ENCODE measurements around the gene TMEM14A.
"Not testable (repeated sequence)": the region's sequence is repeated elsewhere in the genome, so short reads cannot be mapped to it uniquely, and the experiment has no call there.

Gene TMEM14A

GRCh38 chr6:52645976-52646375, 24.9 kb upstream of the TMEM14A start:
- H3K4me3 Mint-ChIP-seq: no peak overlapping the region
- no peaks in the 10 kb centered on the region for H3K9me3 Mint-ChIP-seq (ENCODE audit: low read depth)
- H3K36me3 Mint-ChIP-seq: peaks cover 2% of the 10 kb centered on the region
- no peak overlapping the region for H3K27ac Mint-ChIP-seq
- peaks cover 8% of the 10 kb centered on the region for H3K27me3 Mint-ChIP-seq
- H3K4me1 Mint-ChIP-seq (ENCODE audit: low read depth): peaks cover 2% of the 10 kb centered on the region

GRCh38 chr6:52647199-52647598, 23.7 kb upstream of the TMEM14A start:
- H3K4me1 Mint-ChIP-seq (ENCODE audit: low read depth): peaks cover 4% of the 10 kb centered on the region
- H3K27me3 Mint-ChIP-seq: peaks cover 5% of the 10 kb centered on the region
- peaks cover 2% of the 10 kb centered on the region for H3K36me3 Mint-ChIP-seq
- no peaks in the 10 kb centered on the region for H3K9me3 Mint-ChIP-seq (ENCODE audit: low read depth)
- no peak overlapping the region for H3K27ac Mint-ChIP-seq
- H3K4me3 Mint-ChIP-seq: no peak overlapping the region

DNA sequence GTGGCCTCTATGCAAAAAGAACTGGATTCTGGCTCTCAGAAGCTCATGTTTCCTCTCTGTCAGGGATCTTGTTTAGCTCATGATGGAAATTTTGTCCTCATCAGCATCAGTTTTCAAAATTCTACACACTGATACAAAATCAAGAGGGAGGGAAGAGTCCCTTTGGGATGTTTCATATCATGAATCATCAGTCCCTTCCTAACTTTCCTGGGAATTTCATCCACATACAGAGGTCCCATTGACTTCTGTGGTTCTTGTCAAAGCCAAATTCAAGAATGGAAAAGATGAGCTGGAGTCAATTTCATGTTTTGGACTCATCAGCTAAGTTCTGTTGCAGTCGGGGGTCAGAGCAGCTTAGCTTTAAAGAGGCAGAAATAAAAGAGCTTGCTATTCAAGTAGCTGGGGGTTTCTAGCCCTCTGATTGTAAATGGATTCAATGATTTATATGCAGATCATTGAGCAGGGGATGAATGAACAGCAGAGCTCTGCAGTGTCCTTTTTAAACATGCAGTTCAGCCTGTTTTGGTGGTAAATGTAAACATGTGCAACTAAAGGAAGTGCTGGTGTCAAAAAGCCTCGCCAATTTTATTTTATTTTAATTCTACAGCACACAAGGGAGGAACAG, 21.3 kb upstream of the TMEM14A start:
- Mint-ChIP-seq H3K27me3 (peaks cover 16% of the 10 kb centered on the region), H3K4me3 (no peak overlapping the region), H3K9me3 (ENCODE audit: low read depth) (no peaks in the 10 kb centered on the region), H3K27ac (no peak overlapping the region), H3K36me3 (peaks cover 2% of the 10 kb centered on the region), H3K4me1 (ENCODE audit: low read depth) (peaks cover 5% of the 10 kb centered on the region)

DNA sequence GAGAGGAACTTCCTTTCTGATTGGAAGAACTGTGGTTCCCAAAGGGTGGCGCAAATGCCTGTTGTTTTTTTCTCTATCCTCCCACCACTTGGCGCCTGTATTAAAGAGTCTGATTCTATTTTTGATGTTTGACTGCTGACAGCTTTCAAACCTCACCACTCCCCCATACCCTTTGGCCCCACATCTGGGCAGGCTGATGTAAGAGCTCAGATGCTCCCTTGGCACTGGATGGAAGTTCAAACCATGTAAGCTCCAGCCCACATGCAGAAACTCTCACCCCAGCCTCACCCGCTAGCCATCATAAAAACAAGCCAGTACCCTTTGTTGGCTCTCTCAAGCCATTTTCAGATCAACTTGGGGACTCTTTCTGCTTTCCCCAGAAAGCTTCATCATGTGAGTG, 20.0 kb upstream of the TMEM14A start:
- peaks cover 5% of the 10 kb centered on the region for H3K4me1 Mint-ChIP-seq (ENCODE audit: low read depth)
- no peak overlapping the region for H3K4me3 Mint-ChIP-seq
- no peak overlapping the region for H3K27ac Mint-ChIP-seq
- no peaks in the 10 kb centered on the region for H3K9me3 Mint-ChIP-seq (ENCODE audit: low read depth)
- peaks cover 14% of the 10 kb centered on the region for H3K27me3 Mint-ChIP-seq
- no peaks in the 10 kb centered on the region for H3K36me3 Mint-ChIP-seq

- no peaks in the 10 kb centered on the region for H3K9me3 Mint-ChIP-seq (ENCODE audit: low read depth)
- peaks cover 12% of the 10 kb centered on the region for H3K27me3 Mint-ChIP-seq
- no peak overlapping the region for H3K27ac Mint-ChIP-seq
- peaks cover 5% of the 10 kb centered on the region for H3K4me1 Mint-ChIP-seq (ENCODE audit: low read depth)
- H3K36me3 Mint-ChIP-seq: no peaks in the 10 kb centered on the region
- no peak overlapping the region for H3K4me3 Mint-ChIP-seq
These were observed 17.8 kb upstream of the TMEM14A start for GRCh38 chr6:52653151-52653550.

DNA sequence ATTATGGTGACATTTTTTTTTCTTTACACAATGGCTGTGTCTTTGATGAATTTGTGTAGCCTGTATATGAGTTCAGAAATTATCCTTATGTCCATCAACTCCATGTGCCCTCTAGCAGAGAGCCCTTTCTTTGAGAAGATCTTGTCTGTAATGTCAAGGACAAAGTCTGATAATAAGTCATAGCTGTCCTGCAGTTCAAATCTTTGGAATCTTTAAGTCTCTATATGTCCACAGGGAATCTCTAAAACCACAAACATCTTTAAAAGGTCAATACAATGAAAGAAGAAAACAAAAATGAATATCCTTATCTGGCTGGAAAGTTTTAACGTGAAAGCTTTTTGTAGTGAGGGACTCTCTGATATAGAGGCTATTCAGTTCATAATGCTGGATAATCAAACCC, 16.9 kb upstream of the TMEM14A start:
- Mint-ChIP-seq H3K4me1 (ENCODE audit: low read depth) (peaks cover 5% of the 10 kb centered on the region), H3K36me3 (no peaks in the 10 kb centered on the region), H3K27me3 (peaks cover 12% of the 10 kb centered on the region), H3K9me3 (ENCODE audit: low read depth) (no peaks in the 10 kb centered on the region), H3K27ac (no peak overlapping the region), H3K4me3 (no peak overlapping the region)

GRCh38 chr6:52654592-52654991, 16.3 kb upstream of the TMEM14A start:
- no peaks in the 10 kb centered on the region for H3K36me3 Mint-ChIP-seq
- no peaks in the 10 kb centered on the region for H3K9me3 Mint-ChIP-seq (ENCODE audit: low read depth)
- peaks cover 5% of the 10 kb centered on the region for H3K4me1 Mint-ChIP-seq (ENCODE audit: low read depth)
- no peak overlapping the region for H3K27ac Mint-ChIP-seq
- H3K4me3 Mint-ChIP-seq: no peak overlapping the region
- peaks cover 12% of the 10 kb centered on the region for H3K27me3 Mint-ChIP-seq

DNA sequence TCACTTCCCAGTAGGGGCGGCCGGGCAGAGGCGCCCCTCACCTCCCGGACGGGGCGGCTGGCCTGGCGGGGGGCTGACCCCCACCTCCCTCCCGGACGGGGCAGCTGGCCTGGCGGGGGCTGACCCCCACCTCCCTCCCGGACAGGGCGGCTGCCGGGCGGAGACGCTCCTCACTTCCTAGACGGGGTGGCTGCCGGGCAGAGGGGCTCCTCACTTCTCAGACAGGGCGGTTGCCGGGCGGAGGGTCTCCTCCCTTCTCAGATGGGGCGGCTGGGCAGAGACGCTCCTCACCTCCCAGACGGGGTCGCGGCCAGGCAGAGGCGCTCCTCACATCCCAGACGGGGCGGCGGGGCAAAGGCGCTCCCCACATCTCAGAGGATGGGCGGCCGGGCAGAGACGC, 15.0 kb upstream of the TMEM14A start:
- H3K27ac Mint-ChIP-seq; H3K4me3 Mint-ChIP-seq; H3K4me1 Mint-ChIP-seq (ENCODE audit: low read depth); H3K9me3 Mint-ChIP-seq (ENCODE audit: low read depth); H3K36me3 Mint-ChIP-seq: not testable (repeated sequence)
- peaks cover 12% of the 10 kb centered on the region for H3K27me3 Mint-ChIP-seq

DNA sequence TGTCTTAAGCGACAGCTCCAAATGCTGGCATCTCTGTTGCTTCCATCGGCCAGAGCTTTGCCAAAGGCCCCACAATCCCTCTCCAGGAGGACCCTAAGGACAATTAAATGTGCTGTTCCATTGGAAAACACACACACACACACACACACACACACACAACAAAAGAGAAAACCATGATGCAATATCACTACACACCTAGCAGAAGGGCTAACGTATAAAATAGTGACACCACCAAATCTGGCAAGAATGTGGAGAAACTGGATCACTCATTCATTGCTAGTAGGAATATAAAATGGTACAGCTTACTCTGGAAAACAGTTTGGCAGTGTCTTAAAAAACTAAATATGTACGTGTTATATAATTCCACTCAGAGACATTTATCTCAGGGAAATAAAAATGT, 13.0 kb upstream of the TMEM14A start:
- Mint-ChIP-seq H3K27ac (no peak overlapping the region), H3K4me3 (no peak overlapping the region), H3K9me3 (ENCODE audit: low read depth) (no peaks in the 10 kb centered on the region), H3K27me3 (peaks cover 11% of the 10 kb centered on the region), H3K4me1 (ENCODE audit: low read depth) (no peaks in the 10 kb centered on the region), H3K36me3 (no peaks in the 10 kb centered on the region)

DNA sequence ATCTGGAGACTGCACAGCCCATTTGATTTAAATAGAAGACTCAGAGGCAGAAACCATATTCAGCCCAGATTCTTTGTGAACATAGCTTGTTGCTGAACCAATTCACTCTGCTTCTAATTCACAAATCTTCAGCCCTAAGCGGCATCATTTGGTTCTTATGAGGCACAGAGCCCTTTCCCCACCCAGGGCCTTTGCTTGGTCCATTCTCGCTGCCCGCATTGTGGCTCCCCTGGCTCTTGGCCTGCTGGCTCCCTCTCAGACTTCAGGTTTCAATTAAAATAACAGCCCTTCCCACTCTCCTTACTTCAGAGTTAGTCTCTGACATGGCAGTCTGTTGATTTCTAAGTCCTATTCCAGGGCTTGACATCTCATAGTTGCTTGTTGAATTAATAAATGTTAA, 9.4 kb upstream of the TMEM14A start:
- Mint-ChIP-seq H3K4me1 (ENCODE audit: low read depth) (no peaks in the 10 kb centered on the region), H3K27ac (no peak overlapping the region), H3K27me3 (no peaks in the 10 kb centered on the region), H3K4me3 (no peak overlapping the region), H3K9me3 (ENCODE audit: low read depth) (no peaks in the 10 kb centered on the region), H3K36me3 (no peaks in the 10 kb centered on the region)

GRCh38 chr6:52662031-52662430, 8.9 kb upstream of the TMEM14A start:
- no peaks in the 10 kb centered on the region for H3K27me3 Mint-ChIP-seq
- H3K36me3 Mint-ChIP-seq: no peaks in the 10 kb centered on the region
- no peak overlapping the region for H3K4me3 Mint-ChIP-seq
- H3K4me1 Mint-ChIP-seq (ENCODE audit: low read depth): no peaks in the 10 kb centered on the region
- H3K9me3 Mint-ChIP-seq (ENCODE audit: low read depth): no peaks in the 10 kb centered on the region
- no peak overlapping the region for H3K27ac Mint-ChIP-seq

DNA sequence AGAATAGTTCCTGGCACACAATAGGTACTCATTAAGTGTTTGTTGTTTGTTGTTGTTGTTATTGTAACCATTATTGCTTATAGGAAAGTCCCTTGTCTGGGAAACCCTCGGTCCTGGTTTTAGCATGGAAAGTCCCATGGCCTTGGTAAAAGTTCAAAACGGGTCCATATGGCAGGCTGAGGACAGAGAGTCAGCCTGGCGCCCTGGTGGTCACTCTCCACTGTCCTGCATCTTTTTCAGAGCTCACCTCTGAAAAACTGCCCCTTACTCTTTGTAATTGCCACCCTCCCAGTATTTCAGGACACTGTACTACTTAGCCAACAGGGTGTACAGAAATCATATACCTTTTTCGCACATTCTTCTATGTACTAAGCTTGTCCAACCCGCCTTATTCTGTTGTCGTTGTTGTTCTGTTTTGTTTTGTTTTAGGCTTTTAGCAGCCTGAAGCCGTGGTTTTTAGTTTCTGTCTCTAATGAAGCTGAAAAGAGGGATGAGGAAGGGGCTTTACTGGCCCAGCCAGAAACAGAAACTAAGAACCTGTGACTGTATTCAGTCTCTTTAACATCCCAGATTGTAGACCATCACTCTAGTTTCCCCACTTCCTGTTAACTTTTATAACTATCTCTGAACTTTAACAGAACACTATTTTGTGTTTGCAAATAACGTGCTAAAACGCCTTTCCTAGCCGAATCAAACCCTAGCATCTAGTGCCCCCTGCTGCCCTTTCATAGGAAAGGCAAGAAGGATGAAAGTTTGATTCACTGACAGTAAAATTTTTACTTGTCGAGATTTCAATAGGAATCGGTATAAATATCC, 7.6 kb upstream of the TMEM14A start:
- Mint-ChIP-seq H3K36me3 (no peaks in the 10 kb centered on the region), H3K4me1 (ENCODE audit: low read depth) (no peaks in the 10 kb centered on the region), H3K27ac (no peak overlapping the region), H3K27me3 (peaks cover 2% of the 10 kb centered on the region), H3K9me3 (ENCODE audit: low read depth) (no peaks in the 10 kb centered on the region), H3K4me3 (no peak overlapping the region)

- H3K4me1 Mint-ChIP-seq (ENCODE audit: low read depth): no peaks in the 10 kb centered on the region
- H3K9me3 Mint-ChIP-seq (ENCODE audit: low read depth): no peaks in the 10 kb centered on the region
- no peak overlapping the region for H3K4me3 Mint-ChIP-seq
- no peaks in the 10 kb centered on the region for H3K36me3 Mint-ChIP-seq
- peaks cover 2% of the 10 kb centered on the region for H3K27me3 Mint-ChIP-seq
- H3K27ac Mint-ChIP-seq: no peak overlapping the region
These were observed 7.1 kb upstream of the TMEM14A start for GRCh38 chr6:52663936-52664185.

DNA sequence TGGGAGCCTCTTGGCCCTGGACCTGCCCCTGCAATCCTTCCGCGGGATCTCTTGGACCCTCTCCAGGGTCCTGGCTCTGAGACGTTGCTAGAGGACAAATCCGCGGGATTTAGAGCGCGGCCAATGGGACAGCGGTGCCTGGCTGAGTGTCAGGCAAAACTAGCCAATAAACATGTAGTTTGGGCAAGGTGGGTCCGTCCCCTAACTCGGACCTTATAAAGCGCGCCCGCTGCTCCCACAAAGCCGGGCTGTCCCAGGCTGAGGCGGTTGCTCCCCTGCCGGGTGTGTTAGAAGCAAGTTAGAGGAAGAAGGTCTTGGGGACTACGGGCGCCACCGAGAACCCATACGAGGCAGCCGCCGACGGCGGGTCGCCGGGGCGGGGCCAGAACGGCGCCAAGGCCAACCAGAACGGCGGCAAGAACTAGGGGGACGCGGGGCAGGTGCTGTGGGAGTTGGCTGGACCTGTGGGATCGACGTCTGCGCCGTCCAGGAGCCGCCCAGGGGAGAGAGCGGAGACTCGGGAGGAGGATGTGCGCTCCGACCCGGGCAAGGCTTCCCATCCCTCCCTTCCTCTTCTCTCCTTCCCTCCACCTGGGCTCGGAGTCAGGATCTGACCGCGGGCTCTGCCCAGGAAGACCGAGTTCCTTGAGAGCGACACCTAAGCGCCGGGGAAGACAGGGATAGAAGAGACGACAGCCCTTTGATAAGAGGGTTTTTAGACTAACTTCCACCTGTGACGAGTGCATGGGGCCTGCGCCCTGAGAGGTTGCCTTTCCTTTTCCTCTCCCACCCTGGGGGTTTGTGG, 6.5 kb upstream of the TMEM14A start:
- H3K4me1 Mint-ChIP-seq (ENCODE audit: low read depth): no peaks in the 10 kb centered on the region
- H3K4me3 Mint-ChIP-seq: no peak overlapping the region
- H3K36me3 Mint-ChIP-seq: no peaks in the 10 kb centered on the region

GRCh38 chr6:52664991-52665686, 5.8 kb upstream of the TMEM14A start:
- Mint-ChIP-seq H3K4me3 (no peak overlapping the region), H3K27me3 (peaks cover 2% of the 10 kb centered on the region), H3K4me1 (ENCODE audit: low read depth) (no peaks in the 10 kb centered on the region), H3K27ac (no peak overlapping the region), H3K36me3 (no peaks in the 10 kb centered on the region), H3K9me3 (ENCODE audit: low read depth) (no peaks in the 10 kb centered on the region)

More for the DNA sequence above, 6.5 kb upstream of the TMEM14A start:
- H3K9me3 Mint-ChIP-seq (ENCODE audit: low read depth): no peaks in the 10 kb centered on the region
- H3K27me3 Mint-ChIP-seq: peaks cover 2% of the 10 kb centered on the region
- H3K27ac Mint-ChIP-seq: no peak overlapping the region
